PC-9 (cell line): ENCODE measurements around the gene MADD. TPM values are rescaled to one million over a fixed set of nuclear protein-coding genes. Genes with fewer than 3 reads are reported as not detected.

Experiments
- BruUV-seq: library from RNA; stranded (reverse); fragments of 400-500 nt; replicated peaks from 2 replicates; lab custom pipeline; 2021; lab: Mats Ljungman, UMichigan
- CTCF ChIA-PET: fragments of 300-600 bp; sonication (Branson Sonifier 250); formaldehyde crosslinking; loops from one replicate; lab custom pipeline; 2022; ENCODE audit warnings: antibody characterized with exemption; lab: Charles Lee
- POLR2A ChIA-PET: fragments of 300-600 bp; sonication (Branson Sonifier 250); formaldehyde crosslinking; loops from one replicate; lab custom pipeline; 2022; ENCODE audit warnings: antibody characterized with exemption; ENCODE audit not compliant: unreplicated experiment; lab: Charles Lee
- DNase-seq, 2 experiments: peaks; one replicate each; pipeline versions ENCODE4 v3.0.0 to v3.0.0-alpha.2; 2015 to 2022; ENCODE audit warnings: mixed read lengths in 1 of 2
- H2AFZ ChIP-seq: fragments of 200-600 bp; sonication (generic); 2 replicates; pipeline ENCODE4 v1.8.1; 2017; ENCODE audit warnings: antibody characterized with exemption
- H3F3A ChIP-seq: fragments of 200-600 bp; sonication (generic); 2 replicates; pipeline ENCODE4 v1.8.1; 2017; ENCODE audit warnings: antibody characterized with exemption, mild to moderate bottlenecking, low read depth; ENCODE audit not compliant: insufficient read depth
- H3K27ac ChIP-seq: fragments of 200-600 bp; sonication (generic); 2 replicates; pipeline ENCODE4 v1.6.1; 2016; ENCODE audit warnings: mixed run types
- H3K27me3 ChIP-seq: fragments of 200-600 bp; sonication (generic); 2 replicates; pipeline ENCODE4 v1.6.1; 2016; ENCODE audit warnings: low read depth, mixed run types; ENCODE audit not compliant: insufficient read depth
- H3K36me3 ChIP-seq: fragments of 200-600 bp; sonication (generic); 2 replicates; pipeline ENCODE4 v1.6.1; 2016; ENCODE audit warnings: low read depth, mixed run types
- H3K4me1 ChIP-seq: fragments of 200-600 bp; sonication (generic); replicated peaks from 2 replicates; pipeline ENCODE4 v1.6.1; 2016; ENCODE audit warnings: mixed run types; ENCODE audit not compliant: insufficient read depth
- H3K4me2 ChIP-seq: fragments of 200-600 bp; sonication (generic); 2 replicates; pipeline ENCODE4 v1.6.1; 2017; ENCODE audit warnings: mixed run types
- H3K4me3 ChIP-seq: fragments of 200-600 bp; sonication (generic); 2 replicates; pipeline ENCODE4 v1.6.1; 2016; ENCODE audit warnings: mixed run types
- H3K79me2 ChIP-seq: fragments of 200-600 bp; sonication (generic); 2 replicates; pipeline ENCODE4 v1.6.1; 2017; ENCODE audit warnings: low read depth, mixed run types
- H3K9me2 ChIP-seq: fragments of 200-600 bp; sonication (generic); 2 replicates; pipeline ENCODE4 v1.8.1; 2017; ENCODE audit warnings: mild to moderate bottlenecking; ENCODE audit not compliant: insufficient read depth
- H3K9me3 ChIP-seq: fragments of 200-600 bp; sonication (generic); 2 replicates; pipeline ENCODE4 v1.8.1; 2016; ENCODE audit warnings: low read depth; ENCODE audit not compliant: insufficient read depth
- H4K20me1 ChIP-seq: fragments of 200-600 bp; sonication (generic); 2 replicates; pipeline ENCODE4 v1.8.1; 2017; ENCODE audit not compliant: insufficient read depth
- CTCF ChIP-seq: fragments of 200-600 bp; sonication (generic); conservative IDR thresholded peaks from 2 replicates; pipeline ENCODE4 v1.6.1; 2017; ENCODE audit warnings: mixed run types, antibody characterized with exemption, mild to moderate bottlenecking, moderate library complexity
- EZH2 ChIP-seq: fragments of 200-600 bp; sonication (generic); IDR thresholded peaks from 2 replicates; pipeline ENCODE4 v1.8.0; 2017; ENCODE audit warnings: antibody characterized with exemption, low read depth
- intact Hi-C: fragments of 100-400 bp; cut with micrococcal nuclease; formaldehyde crosslinking; loops from one replicate; pipeline ENCODE4 v1.10.0; 2022; ENCODE audit not compliant: unreplicated experiment
- total RNA-seq: library from RNA; stranded (reverse); gene quantifications from 2 replicates; pipeline ENCODE4 v1.2.3, GENCODE V29; 2021

The MADD gene
- total RNA-seq, 1 experiment from 2014 or later = 65.9 TPM

GRCh38 chr11:47288066-47288465, 18.1 kb downstream of the MADD start:
- ChIA-PET CTCF (no interaction called here), POLR2A (no interaction called here)
- no peak for DNase-seq
- H3K27me3 ChIP-seq = no peaks in the 10 kb centered on the region
- peaks cover 18% of the 10 kb centered on the region; the same call in 1 of the 2 replicates for H3K36me3 ChIP-seq
- H2AFZ ChIP-seq = no peak overlapping the region
- intact Hi-C loops = no loop called here
- no peak for TF ChIP-seq CTCF
- no peak for TF ChIP-seq EZH2
- H3F3A ChIP-seq = no peaks in the 10 kb centered on the region
- H4K20me1 ChIP-seq = no peaks in the 10 kb centered on the region
- no peak overlapping the region for H3K4me2 ChIP-seq
- no peak overlapping the region for H3K27ac ChIP-seq
- H3K9me2 ChIP-seq = no peaks in the 10 kb centered on the region
- H3K4me1 ChIP-seq = no peaks in the 10 kb centered on the region
- BruUV-seq = no TSS peak
- no peaks in the 10 kb centered on the region for H3K79me2 ChIP-seq
- H3K9me3 ChIP-seq = no peaks in the 10 kb centered on the region
- no peak overlapping the region for H3K4me3 ChIP-seq

GRCh38 chr11:47289856-47290255, 19.9 kb downstream of the MADD start:
- no TSS peak for BruUV-seq
- POLR2A ChIA-PET = no interaction called here
- 0 out of 2 replicates have a peak, but pooled peaks cover 12% of the 10 kb centered on the region for H3K36me3 ChIP-seq
- no peaks in the 10 kb centered on the region for H3K9me2 ChIP-seq
- H3F3A ChIP-seq = peaks cover 3% of the 10 kb centered on the region; the same call in 1 of the 2 replicates
- no peak overlapping the region for H3K4me3 ChIP-seq
- no peak overlapping the region for H2AFZ ChIP-seq
- H3K79me2 ChIP-seq = no peaks in the 10 kb centered on the region
- no peaks in the 10 kb centered on the region for H4K20me1 ChIP-seq
- H3K9me3 ChIP-seq = no peaks in the 10 kb centered on the region
- H3K27ac ChIP-seq = no peak overlapping the region
- no peak for DNase-seq
- H3K4me2 ChIP-seq = no peak overlapping the region
- no peaks in the 10 kb centered on the region for H3K27me3 ChIP-seq
- intact Hi-C loops = no loop called here
- CTCF ChIA-PET = no interaction called here
- TF ChIP-seq CTCF = no peak
- TF ChIP-seq EZH2 = no peak
- no peaks in the 10 kb centered on the region for H3K4me1 ChIP-seq

- no peaks in the 10 kb centered on the region for H3K27me3 ChIP-seq
- ChIA-PET POLR2A (interaction anchor here (0.7 kb wide), 1 partner anchor 29 kb away, joined by 4 read pairs; no protein-coding TSS in a partner anchor), CTCF (no interaction called here)
- no peaks in the 10 kb centered on the region for H3K4me1 ChIP-seq
- H3F3A ChIP-seq = peaks cover 9% of the 10 kb centered on the region; the same call in 1 of the 2 replicates
- H3K27ac ChIP-seq = no peak overlapping the region
- H3K9me2 ChIP-seq = no peaks in the 10 kb centered on the region
- peaks cover 24% of the 10 kb centered on the region for H3K36me3 ChIP-seq
- no TSS peak for BruUV-seq
- H4K20me1 ChIP-seq = no peaks in the 10 kb centered on the region
- H2AFZ ChIP-seq = no peak overlapping the region
- TF ChIP-seq CTCF = no peak
- TF ChIP-seq EZH2 = no peak
- no peaks in the 10 kb centered on the region for H3K9me3 ChIP-seq
- H3K79me2 ChIP-seq = no peaks in the 10 kb centered on the region
- no peak overlapping the region for H3K4me2 ChIP-seq
- intact Hi-C loops = no loop called here
- DNase-seq = no peak
- H3K4me3 ChIP-seq = no peak overlapping the region
These were observed 25.5 kb downstream of the MADD start for GRCh38 chr11:47295385-47295784.
